Limb (tissue), 2 donors: ENCODE data around the gene OLAH.
A peak's percentile ranks its signal among the peaks of the same experiment; 100 is the strongest.
"Not testable (repeated sequence)": the region's sequence is repeated elsewhere in the genome, so short reads cannot be mapped to it uniquely, and the experiment has no call there.

Source experiments
- DNase-seq, 2 donors: peaks; one replicate each; pipeline ENCODE4 v3.0.0-alpha.2; 2016; ENCODE audit errors: extremely low spot score in 2 of 2

Gene OLAH

GRCh38 chr10:15043674-15044073 is at the start of gene OLAH:
Gene OLAH (plus strand): TSS chr10:15043943. CDS start chr10:15047289, 3,346 bp downstream.
- no peak for DNase-seq

- no peak for DNase-seq
Observed at GRCh38 chr10:14995964-14996565, 47.7 kb upstream of the OLAH start.

GRCh38 chr10:15013530-15013929 is 30.2 kb upstream of the OLAH start:
- not testable (repeated sequence) for DNase-seq

GRCh38 chr10:15015451-15015850 is 28.3 kb upstream of the OLAH start:
- DNase-seq = no peak

- not testable (repeated sequence) for DNase-seq
Observed at GRCh38 chr10:15020966-15021365, 22.8 kb upstream of the OLAH start.

- DNase-seq = not testable (repeated sequence)
Observed at GRCh38 chr10:15023079-15023478, 20.7 kb upstream of the OLAH start.

GRCh38 chr10:15024017-15025004 is 19.4 kb upstream of the OLAH start:
- DNase-seq = not testable (repeated sequence)

- DNase-seq = not testable (repeated sequence)
Observed at GRCh38 chr10:15025040-15025439, 18.7 kb upstream of the OLAH start.

- no peak for DNase-seq
Observed at GRCh38 chr10:15027741-15028140, 16.0 kb upstream of the OLAH start.

GRCh38 chr10:15035385-15036301 is 8.1 kb upstream of the OLAH start:
- no peak for DNase-seq

GRCh38 chr10:15037691-15038090 is 6.1 kb upstream of the OLAH start:
- DNase-seq = no peak

- no peak for DNase-seq
Observed at GRCh38 chr10:15038416-15038815, 5.3 kb upstream of the OLAH start.

- DNase-seq = no peak
Observed at GRCh38 chr10:15045380-15045779, 1.6 kb downstream of the OLAH start.

GRCh38 chr10:15046626-15047025 is 2.9 kb downstream of the OLAH start:
- DNase-seq = peak in 1 of 2 donors; percentile 19

- no peak for DNase-seq
Observed at GRCh38 chr10:15049533-15049932, 5.8 kb downstream of the OLAH start.

- no peak for DNase-seq
Observed at GRCh38 chr10:15052121-15052520, 8.4 kb downstream of the OLAH start.

GRCh38 chr10:15053061-15053460 is 9.3 kb downstream of the OLAH start:
- no peak for DNase-seq

GRCh38 chr10:15058689-15059088 is 14.9 kb downstream of the OLAH start:
- DNase-seq = no peak

GRCh38 chr10:15059914-15060313 is 16.2 kb downstream of the OLAH start:
- DNase-seq = no peak

- DNase-seq = no peak
Observed at GRCh38 chr10:15060638-15061037, 16.9 kb downstream of the OLAH start.

GRCh38 chr10:15067154-15067553 is 23.4 kb downstream of the OLAH start:
- DNase-seq = no peak

- no peak for DNase-seq
Observed at GRCh38 chr10:15068802-15069201, 25.1 kb downstream of the OLAH start.
